ENCODE measurements around the gene IP6K3.

The IP6K3 gene, protein sequence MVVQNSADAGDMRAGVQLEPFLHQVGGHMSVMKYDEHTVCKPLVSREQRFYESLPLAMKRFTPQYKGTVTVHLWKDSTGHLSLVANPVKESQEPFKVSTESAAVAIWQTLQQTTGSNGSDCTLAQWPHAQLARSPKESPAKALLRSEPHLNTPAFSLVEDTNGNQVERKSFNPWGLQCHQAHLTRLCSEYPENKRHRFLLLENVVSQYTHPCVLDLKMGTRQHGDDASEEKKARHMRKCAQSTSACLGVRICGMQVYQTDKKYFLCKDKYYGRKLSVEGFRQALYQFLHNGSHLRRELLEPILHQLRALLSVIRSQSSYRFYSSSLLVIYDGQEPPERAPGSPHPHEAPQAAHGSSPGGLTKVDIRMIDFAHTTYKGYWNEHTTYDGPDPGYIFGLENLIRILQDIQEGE

GRCh38 chr6:33746651-33747100 lies at the start of gene IP6K3:
Gene IP6K3 (minus strand): TSS chr6:33746905. CDS start chr6:33735476, 11,429 bp downstream.
- no peak for DNase-seq

GRCh38 chr6:33794910-33795623 lies 48.4 kb upstream of the IP6K3 start:
- peak; percentile 28 for DNase-seq

DNA sequence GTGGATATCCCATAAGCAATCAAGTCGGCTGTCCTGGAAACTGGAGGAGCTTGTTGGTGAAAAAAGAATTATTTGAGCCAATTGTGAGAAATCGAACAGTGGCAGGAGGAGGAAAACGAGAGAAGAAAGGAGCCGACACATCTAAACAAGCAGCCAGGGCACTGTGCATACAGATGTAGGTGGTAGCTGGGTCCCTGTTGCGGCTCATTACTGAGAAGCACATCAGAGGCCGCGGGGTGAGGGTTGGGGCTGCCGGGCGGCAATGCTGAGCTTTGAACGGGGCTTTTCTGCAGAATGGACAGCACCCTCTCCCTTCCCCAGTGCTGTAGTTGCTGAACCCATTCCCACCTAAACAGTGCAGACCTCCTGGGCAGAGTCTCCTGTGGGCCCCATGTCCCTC lies 46.3 kb upstream of the IP6K3 start:
- DNase-seq, result no peak

DNA sequence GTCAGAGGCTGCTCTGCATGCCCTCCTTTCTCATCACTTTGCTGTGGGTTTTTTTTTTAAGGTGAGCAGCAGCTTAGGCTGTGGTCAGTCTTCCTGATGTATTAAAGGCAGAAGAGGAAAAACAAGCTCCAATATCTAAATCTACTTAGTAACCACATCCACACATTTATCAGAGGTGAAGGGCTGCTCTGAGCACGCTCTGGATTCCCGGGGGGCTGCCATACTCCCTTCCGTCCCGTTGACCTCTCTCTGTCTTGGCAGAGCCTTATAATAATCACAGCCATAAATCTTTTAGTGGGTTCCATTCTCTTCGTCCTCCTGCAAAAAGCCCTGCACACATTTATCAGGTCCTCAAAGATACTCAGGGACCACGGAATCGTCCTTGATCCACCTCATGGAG lies 44.9 kb upstream of the IP6K3 start:
- DNase-seq, result no peak

DNA sequence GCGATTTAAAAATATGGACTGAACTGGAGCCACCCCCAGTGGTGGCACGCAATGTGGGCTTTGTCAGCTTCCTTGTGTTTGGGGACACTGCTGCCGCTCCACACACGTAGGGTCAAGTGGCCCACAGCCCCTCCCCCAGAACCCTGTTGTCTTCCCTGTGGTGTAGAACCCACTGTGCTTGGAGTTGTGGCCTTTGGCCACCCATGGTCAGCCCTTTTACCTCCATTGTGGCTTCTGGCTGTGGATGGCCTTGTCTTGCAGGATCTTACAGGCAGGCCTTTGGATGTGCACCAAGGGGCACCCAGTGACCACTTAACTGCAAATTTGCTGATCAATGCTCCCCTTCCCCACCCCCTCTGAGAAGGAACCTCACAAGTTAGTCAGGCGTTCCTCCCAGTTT lies 44.2 kb upstream of the IP6K3 start:
- DNase-seq, result no peak

- DNase-seq, result no peak
Measured at GRCh38 chr6:33790379-33790778, 43.7 kb upstream of the IP6K3 start.

GRCh38 chr6:33789550-33789895 lies 42.8 kb upstream of the IP6K3 start:
- DNase-seq, result no peak

DNA sequence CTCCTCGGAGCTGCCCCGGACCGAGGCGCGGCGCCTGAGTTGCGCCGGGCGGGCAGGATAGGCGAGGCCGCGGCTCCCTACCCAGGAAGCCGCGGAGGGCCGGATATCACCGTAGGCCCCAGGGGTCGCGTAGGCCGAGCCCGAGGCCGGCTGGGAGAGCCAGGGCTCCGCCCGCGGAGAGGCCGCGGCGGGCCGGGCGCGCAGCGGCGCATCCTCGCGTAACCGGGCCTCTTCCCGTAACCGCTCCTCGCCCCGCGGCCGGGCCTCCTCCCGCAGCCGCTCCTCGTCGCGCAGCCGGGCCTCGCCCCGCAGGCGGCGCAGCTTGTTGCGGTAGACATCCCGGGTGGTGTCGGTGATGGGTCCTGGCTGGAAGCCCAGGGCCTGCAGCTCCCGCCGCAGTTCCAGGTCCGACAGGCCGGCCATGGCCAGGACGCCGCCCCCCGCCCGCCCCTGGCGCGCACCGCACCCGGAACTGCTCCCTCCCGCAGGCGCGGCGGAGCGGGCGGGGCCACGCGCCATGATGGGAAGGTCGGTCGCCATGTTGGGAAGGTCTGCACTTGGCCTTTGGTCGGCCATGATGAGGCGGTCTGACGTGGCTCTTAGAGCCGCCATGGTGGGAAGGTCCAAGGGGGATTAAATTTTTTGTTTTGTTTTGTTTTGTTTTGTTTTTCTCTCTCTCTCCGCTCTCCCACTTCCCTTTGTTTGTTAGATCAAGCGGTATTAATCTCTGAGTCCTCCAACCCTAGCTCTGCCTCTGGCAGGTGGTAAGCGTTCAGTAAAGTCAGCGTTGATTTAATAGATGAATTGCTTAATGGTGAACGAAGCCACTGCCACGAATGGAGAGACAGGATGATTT lies 42.2 kb upstream of the IP6K3 start, which contains the start of gene LEMD2:
TSS of gene LEMD2 (minus strand) at position 437 of the 856 bp plus-strand sequence. CDS start at position 423, 14 bp downstream.
- DNase-seq, result peak; percentile 88

DNA sequence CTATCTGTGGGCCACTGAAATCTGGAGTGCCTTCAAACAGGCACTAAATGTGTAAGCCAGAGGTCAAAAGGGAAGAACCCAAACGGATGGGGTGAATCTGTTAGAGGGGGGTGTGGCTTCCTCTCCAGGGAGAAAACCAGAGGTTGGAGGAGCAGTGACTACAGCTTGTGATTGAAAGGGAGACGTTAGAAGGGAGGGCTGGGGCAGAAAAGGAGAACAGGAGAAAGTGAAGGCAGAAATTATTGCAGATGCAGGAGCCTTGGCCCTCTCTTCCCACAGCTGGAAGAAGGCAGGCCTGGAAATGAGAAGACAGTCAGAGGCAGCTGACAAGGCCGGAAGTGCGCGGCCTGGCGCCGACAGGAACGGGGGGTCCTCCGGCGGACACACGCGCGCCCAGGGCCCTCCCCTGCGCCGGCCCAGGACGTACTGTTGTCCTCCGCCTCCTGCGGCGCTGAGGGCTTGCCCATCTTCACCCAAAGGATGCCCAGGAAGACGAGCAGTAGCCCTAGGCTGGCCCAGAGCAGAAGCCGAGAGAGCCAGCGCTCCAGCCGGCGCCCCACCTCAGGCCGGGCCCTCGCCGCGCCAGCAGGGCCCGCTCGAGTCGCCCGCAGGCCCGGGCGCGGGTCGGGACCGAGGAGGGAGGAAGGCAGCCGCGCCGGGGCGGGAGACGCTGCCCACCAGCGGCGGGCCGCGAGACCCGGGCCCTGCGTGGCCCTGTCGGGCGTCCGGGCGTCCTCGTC lies 41.4 kb upstream of the IP6K3 start:
- DNase-seq, result peak; percentile 42

GRCh38 chr6:33787346-33787953 lies 40.7 kb upstream of the IP6K3 start:
- DNase-seq, result peak; percentile 51

GRCh38 chr6:33786736-33787135 lies 40.0 kb upstream of the IP6K3 start:
- DNase-seq, result no peak

- peak; percentile 53 for DNase-seq
Measured at GRCh38 chr6:33785778-33786177, 39.1 kb upstream of the IP6K3 start.

- DNase-seq, result no peak
Measured at GRCh38 chr6:33784787-33785186, 38.1 kb upstream of the IP6K3 start.

GRCh38 chr6:33783781-33784520 lies 37.2 kb upstream of the IP6K3 start:
- no peak for DNase-seq

DNA sequence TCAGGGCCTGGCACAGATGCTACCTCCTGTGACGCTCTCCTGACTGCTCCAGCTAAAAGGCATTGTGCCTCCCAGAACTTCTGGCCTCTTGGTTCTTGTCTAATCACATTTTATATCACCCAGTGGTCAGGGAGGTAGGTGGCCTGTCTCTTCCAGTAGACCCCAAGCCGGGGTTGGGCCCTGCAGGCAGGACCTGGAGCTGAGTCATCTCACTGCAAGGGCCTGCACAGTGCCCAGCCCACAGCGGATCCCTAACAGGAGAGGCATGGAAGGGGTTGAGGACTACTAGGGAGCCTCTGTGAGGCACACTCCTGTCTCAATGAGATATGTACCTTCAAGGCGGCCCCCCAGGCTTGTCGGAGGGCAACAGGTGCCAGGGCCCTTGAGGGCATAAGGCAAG lies 35.9 kb upstream of the IP6K3 start:
- no peak for DNase-seq

GRCh38 chr6:33781131-33781975 lies 34.6 kb upstream of the IP6K3 start:
- DNase-seq, result peak; percentile 14

- DNase-seq, result no peak
Measured at GRCh38 chr6:33779895-33780294, 33.2 kb upstream of the IP6K3 start.

DNA sequence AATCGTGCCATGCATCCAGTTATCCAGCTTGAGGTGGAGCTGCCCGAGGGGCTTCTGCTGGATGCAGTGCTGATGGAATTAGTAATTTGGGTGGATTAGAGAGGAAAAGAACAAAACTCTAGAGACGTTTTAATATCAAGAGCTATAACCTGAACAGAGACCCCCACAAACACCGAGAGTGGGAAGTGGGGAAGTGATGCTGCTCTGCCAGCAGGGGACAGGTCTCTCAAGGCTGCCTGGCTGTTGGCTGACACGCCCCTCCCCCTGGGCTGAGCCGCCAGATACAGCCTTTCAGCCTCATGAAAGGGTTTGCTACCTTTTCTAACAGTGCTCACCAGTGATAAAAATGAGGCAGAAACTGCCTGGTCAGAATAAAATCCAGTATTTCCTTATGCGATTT lies 32.6 kb upstream of the IP6K3 start:
- DNase-seq, result no peak

DNA sequence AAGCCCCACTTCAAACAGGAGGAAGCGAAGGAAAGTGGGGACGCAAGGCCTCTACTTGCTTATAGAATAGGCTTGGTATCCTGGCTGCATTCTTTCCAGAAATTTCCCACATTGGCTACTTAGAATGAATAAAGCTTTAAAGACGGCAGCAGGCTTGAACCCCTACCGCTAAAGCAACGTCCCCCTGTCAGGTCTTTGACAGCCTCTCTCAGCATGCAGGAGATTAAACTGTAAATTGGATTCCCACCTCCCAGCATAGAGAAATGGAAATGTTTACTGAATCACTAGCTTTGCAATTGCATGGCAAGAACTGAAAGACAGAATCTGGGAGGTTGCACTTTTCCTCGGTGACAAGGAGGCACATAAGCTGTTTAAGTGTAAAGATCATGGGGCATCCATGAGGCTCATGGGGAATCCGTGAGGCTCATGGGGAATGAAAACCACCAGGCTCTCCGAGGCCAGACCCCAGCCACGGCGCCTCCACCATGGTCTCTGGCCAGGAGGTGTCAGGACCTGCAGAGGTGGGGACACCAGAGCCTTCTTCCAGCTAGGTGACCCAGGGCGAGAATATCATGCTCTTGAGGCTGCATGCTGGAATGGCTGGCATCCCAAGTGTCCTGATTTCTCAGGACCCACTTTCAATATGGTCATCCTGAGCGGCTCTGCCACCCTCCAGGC lies 31.9 kb upstream of the IP6K3 start:
- DNase-seq, result no peak
